CD4-positive, alpha-beta memory T cell (primary cell): ENCODE data around the gene PRDX2. TPM values are rescaled to one million over a fixed set of nuclear protein-coding genes. Genes with fewer than 3 reads are reported as not detected.

ENCODE experiments used
- CTCF ChIA-PET: fragments of 350-600 bp; sonication (Branson Sonifier 250); formaldehyde crosslinking; loops from one replicate; lab custom pipeline; 2021; ENCODE audit warnings: inconsistent platforms; ENCODE audit not compliant: partially characterized antibody; lab: Charles Lee
- POLR2A ChIA-PET: fragments of 350-600 bp; sonication (Branson Sonifier 250); formaldehyde crosslinking; loops from one replicate; lab custom pipeline; 2021; ENCODE audit not compliant: partially characterized antibody; lab: Charles Lee
- DNase-seq, 5 donors: peaks; one replicate each; pipeline versions ENCODE4 v3.0.0 to v3.0.0-alpha.2; 2020 to 2022; ENCODE audit warnings: mixed read lengths in 1 of 5
- H3K27ac ChIP-seq: one replicate; pipeline ENCODE4 v1.7.0; 2013; ENCODE audit warnings: low read depth, low read length
- H3K27me3 ChIP-seq: 2 replicates; pipeline ENCODE4 v1.7.0; 2013; ENCODE audit warnings: mild to moderate bottlenecking, low read length, moderate library complexity; ENCODE audit not compliant: insufficient read depth
- H3K36me3 ChIP-seq: 2 replicates; pipeline ENCODE4 v1.7.0; 2013; ENCODE audit warnings: mild to moderate bottlenecking, low read length, moderate library complexity; ENCODE audit not compliant: insufficient read depth
- H3K4me1 ChIP-seq: 2 replicates; pipeline ENCODE4 v1.7.0; 2013; ENCODE audit warnings: mild to moderate bottlenecking, low read length, moderate library complexity; ENCODE audit not compliant: insufficient read depth
- H3K4me3 ChIP-seq, 2 donors: one replicate each; pipeline ENCODE4 v1.7.0; 2013; ENCODE audit warnings: low read length in 2 of 2, mild to moderate bottlenecking in 1 of 2
- H3K9me3 ChIP-seq, 2 donors: one replicate each; pipeline ENCODE4 v1.7.0; 2013; ENCODE audit warnings: low read length in 2 of 2, control low read depth in 1 of 2; ENCODE audit not compliant: control insufficient read depth in 1 of 2
- H3K27ac Mint-ChIP-seq, 7 donors: one replicate each; pipeline ENCODE4 v1.8.0; 2020 to 2021; ENCODE audit warnings: mixed read lengths in 7 of 7, mild to moderate bottlenecking in 6 of 7, inconsistent platforms in 3 of 7, moderate library complexity in 3 of 7
- H3K27me3 Mint-ChIP-seq, 2 donors: one replicate each; pipeline ENCODE4 v1.8.0; 2020 to 2021; ENCODE audit warnings: mixed read lengths in 2 of 2
- H3K36me3 Mint-ChIP-seq, 2 donors: one replicate each; pipeline ENCODE4 v1.8.0; 2020 to 2021; ENCODE audit warnings: mixed read lengths in 2 of 2, inconsistent platforms in 1 of 2, mild to moderate bottlenecking in 1 of 2
- H3K4me1 Mint-ChIP-seq, 4 donors: one replicate each; pipeline ENCODE4 v1.8.0; 2020 to 2021; ENCODE audit warnings: mixed read lengths in 4 of 4, mild to moderate bottlenecking in 1 of 4
- H3K4me3 Mint-ChIP-seq, 8 donors: one replicate each; pipeline ENCODE4 v1.8.0; 2020 to 2021; ENCODE audit warnings: mixed read lengths in 8 of 8, mild to moderate bottlenecking in 7 of 8, moderate library complexity in 6 of 8, inconsistent platforms in 3 of 8
- H3K9me3 Mint-ChIP-seq, 8 donors: one replicate each; pipeline ENCODE4 v1.8.0; 2020 to 2021; ENCODE audit warnings: mixed read lengths in 8 of 8, mild to moderate bottlenecking in 5 of 8, inconsistent platforms in 3 of 8, moderate library complexity in 1 of 8
- intact Hi-C: fragments of 100-400 bp; cut with micrococcal nuclease; formaldehyde crosslinking; loops from one replicate; pipeline ENCODE4 v1.15.1; 2023
- polyA plus RNA-seq, 2 donors: library from polyadenylated mRNA; unstranded; fragments of 300-500 nt; fragmentation: Illumina TruSeq; gene quantifications; one replicate each; pipeline ENCODE4 v1.2.3, GENCODE V29; 2021
- total RNA-seq, 2 experiments: library from RNA; stranded (reverse); gene quantifications; one replicate each; pipeline ENCODE4 v1.2.3, GENCODE V29; 2021

Gene PRDX2
- total and polyA plus RNA-seq, 4 experiments from 2014 or later = 116 to 533 (median 193) TPM

GRCh38 chr19:12788682-12789097, 12.9 kb downstream of the PRDX2 start:
- peaks cover 56% of the 10 kb centered on the region for H3K4me1 ChIP-seq
- H3K4me1 Mint-ChIP-seq = peaks cover 11 to 34% (median 18%) of the 10 kb centered on the region in 4 donors
- H3K36me3 ChIP-seq = no peaks in the 10 kb centered on the region
- H3K27ac ChIP-seq = peak overlapping the region; percentile 100
- ChIA-PET CTCF (interaction anchor here (1.6 to 3.2 kb wide), 2 partner anchors 11 to 29 kb away, joined by 3 to 14 read pairs; no protein-coding TSS in a partner anchor), POLR2A (interaction anchor here (1.1 to 20.0 kb wide), 5 partner anchors 8 to 65 kb away, joined by 3 to 1162 read pairs (median 8); partner anchors contain the start of genes GET3, HOOK2, PRDX2 and THSD8)
- peaks cover 4 to 21% of the 10 kb centered on the region in 2 donors for H3K36me3 Mint-ChIP-seq
- no peaks in the 10 kb centered on the region for H3K9me3 ChIP-seq
- H3K4me3 Mint-ChIP-seq = peak overlapping the region; percentile 27 to 90 (median 81)
- H3K27ac Mint-ChIP-seq = peak overlapping the region in 6 of 7 donors; percentile 98 to 100 (median 99)
- intact Hi-C loops = no loop called here
- peak overlapping the region in 1 of 2 donors; percentile 27 for H3K4me3 ChIP-seq
- H3K27me3 ChIP-seq = no peaks in the 10 kb centered on the region
- peak in 3 of 5 donors; percentile 39 to 84 (median 46) for DNase-seq
- H3K9me3 Mint-ChIP-seq = peaks cover 0 to 21% (median 0%) of the 10 kb centered on the region in 8 donors
- no peaks in the 10 kb centered on the region for H3K27me3 Mint-ChIP-seq

- peaks cover 3 to 18% of the 10 kb centered on the region in 2 donors for H3K36me3 Mint-ChIP-seq
- H3K27ac ChIP-seq = peak overlapping the region; percentile 100
- ChIA-PET POLR2A (interaction anchor here (1.3 to 20.0 kb wide), 4 partner anchors 9 to 65 kb away, joined by 3 to 1162 read pairs (median 10); partner anchors contain the start of genes HOOK2, PRDX2, THSD8 and TNPO2), CTCF (interaction anchor here (0.6 to 3.2 kb wide), 3 partner anchors 9 to 28 kb away, joined by 3 to 14 read pairs (median 4); no protein-coding TSS in a partner anchor)
- no peaks in the 10 kb centered on the region for H3K27me3 Mint-ChIP-seq
- H3K4me1 Mint-ChIP-seq = peaks cover 14 to 31% (median 22%) of the 10 kb centered on the region in 4 donors
- peak overlapping the region in 6 of 7 donors; percentile 98 to 100 (median 99) for H3K27ac Mint-ChIP-seq
- no peak overlapping the region for H3K4me3 ChIP-seq
- H3K27me3 ChIP-seq = no peaks in the 10 kb centered on the region
- peaks cover 62% of the 10 kb centered on the region for H3K4me1 ChIP-seq
- intact Hi-C loops = no loop called here
- DNase-seq = no peak
- H3K9me3 ChIP-seq = no peaks in the 10 kb centered on the region
- peak overlapping the region in 7 of 8 donors; percentile 9 to 90 (median 50) for H3K4me3 Mint-ChIP-seq
- no peaks in the 10 kb centered on the region for H3K36me3 ChIP-seq
- H3K9me3 Mint-ChIP-seq = peaks cover 0 to 18% (median 0%) of the 10 kb centered on the region in 8 donors
Measured at GRCh38 chr19:12788042-12788681, 13.4 kb downstream of the PRDX2 start.

DNA sequence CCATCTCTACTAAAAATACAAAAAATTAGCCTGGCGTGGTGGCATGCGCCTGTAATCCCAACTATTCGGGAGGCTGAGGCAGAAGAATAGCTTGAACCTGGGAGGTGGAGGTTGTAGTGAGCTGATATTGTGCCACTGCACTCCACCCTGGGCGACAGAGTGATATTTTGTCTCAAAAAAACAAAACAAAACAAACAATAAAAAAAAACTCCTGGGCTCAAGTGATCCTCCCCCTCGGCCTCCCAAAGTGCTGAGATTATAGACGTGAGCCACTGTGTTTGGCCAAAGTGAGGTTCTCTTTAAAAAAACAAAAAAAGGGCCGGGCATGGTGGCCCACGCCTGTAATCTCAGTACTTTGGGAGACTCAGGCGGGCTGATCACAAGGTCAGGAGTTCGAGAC, 14.1 kb downstream of the PRDX2 start:
- Mint-ChIP-seq H3K27me3 (no peaks in the 10 kb centered on the region), H3K36me3 (peaks cover 0 to 13% of the 10 kb centered on the region in 2 donors), H3K9me3 (peaks cover 0 to 12% (median 0%) of the 10 kb centered on the region in 8 donors), H3K27ac (peak overlapping the region in 6 of 7 donors; percentile 46 to 100 (median 99)), H3K4me1 (peaks cover 14 to 31% (median 22%) of the 10 kb centered on the region in 4 donors), H3K4me3 (no peak overlapping the region)
- intact Hi-C loops = no loop called here
- peak overlapping the region; percentile 100 for H3K27ac ChIP-seq
- H3K36me3 ChIP-seq = no peaks in the 10 kb centered on the region
- no peak for DNase-seq
- peaks cover 68% of the 10 kb centered on the region for H3K4me1 ChIP-seq
- CTCF ChIA-PET = interaction anchor here (0.6 to 3.2 kb wide), 2 partner anchors 9 to 10 kb away, joined by 4 to 14 read pairs; no protein-coding TSS in a partner anchor
- H3K9me3 ChIP-seq = no peaks in the 10 kb centered on the region
- no peak overlapping the region for H3K4me3 ChIP-seq
- POLR2A ChIA-PET = interaction anchor here (2.3 to 20.0 kb wide), 3 partner anchors 10 to 15 kb away, joined by 8 to 1162 read pairs (median 13); partner anchors contain the start of genes HOOK2, PRDX2 and THSD8
- no peaks in the 10 kb centered on the region for H3K27me3 ChIP-seq

DNA sequence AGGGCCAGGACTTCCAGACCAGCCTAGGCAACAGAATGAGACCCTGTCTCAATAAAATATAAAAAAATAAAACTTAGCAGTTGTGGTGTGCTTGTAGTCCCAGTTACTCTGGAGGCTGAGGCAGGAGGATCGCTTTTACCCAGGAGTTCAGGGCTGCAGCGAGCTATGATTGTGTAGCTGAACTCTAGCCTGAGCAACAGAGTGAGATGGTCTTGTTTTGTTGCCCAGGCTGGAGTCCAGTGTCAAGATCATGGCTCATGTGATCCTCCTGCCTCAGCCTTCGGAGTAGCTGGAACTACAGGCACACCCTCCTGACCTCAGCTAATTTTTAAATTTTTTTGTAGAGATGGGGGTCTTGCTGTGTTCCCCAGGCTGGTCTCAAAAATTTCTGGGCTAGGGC, 14.6 kb downstream of the PRDX2 start:
- peaks cover 69% of the 10 kb centered on the region for H3K4me1 ChIP-seq
- Mint-ChIP-seq H3K36me3 (peaks cover 0 to 15% of the 10 kb centered on the region in 2 donors), H3K9me3 (peaks cover 0 to 9% (median 0%) of the 10 kb centered on the region in 8 donors), H3K4me3 (no peak overlapping the region), H3K27me3 (no peaks in the 10 kb centered on the region), H3K27ac (peak overlapping the region in 6 of 7 donors; percentile 46 to 99 (median 82)), H3K4me1 (peaks cover 17 to 35% (median 26%) of the 10 kb centered on the region in 4 donors)
- H3K27me3 ChIP-seq = no peaks in the 10 kb centered on the region
- DNase-seq = no peak
- no peaks in the 10 kb centered on the region for H3K9me3 ChIP-seq
- ChIA-PET CTCF (interaction anchor here (0.7 to 3.2 kb wide), 2 partner anchors 9 kb away, joined by 3 to 14 read pairs; no protein-coding TSS in a partner anchor), POLR2A (interaction anchor here (2.3 to 20.0 kb wide), 2 partner anchors 10 to 11 kb away, joined by 13 to 1162 read pairs; partner anchors contain the start of gene HOOK2)
- intact Hi-C loops = no loop called here
- no peaks in the 10 kb centered on the region for H3K36me3 ChIP-seq
- H3K27ac ChIP-seq = peak overlapping the region; percentile 99
- H3K4me3 ChIP-seq = no peak overlapping the region

GRCh38 chr19:12786141-12786870, 15.3 kb downstream of the PRDX2 start:
- POLR2A ChIA-PET = interaction anchor here (1.1 to 20.0 kb wide), 3 partner anchors 10 to 68 kb away, joined by 3 to 1162 read pairs (median 13); partner anchors contain the start of gene HOOK2
- Mint-ChIP-seq H3K27ac (peak overlapping the region in 6 of 7 donors; percentile 29 to 99 (median 66)), H3K27me3 (no peaks in the 10 kb centered on the region), H3K4me1 (peaks cover 22 to 41% (median 31%) of the 10 kb centered on the region in 4 donors), H3K36me3 (peaks cover 0 to 11% of the 10 kb centered on the region in 2 donors), H3K9me3 (peaks cover 0 to 3% (median 0%) of the 10 kb centered on the region in 8 donors), H3K4me3 (peak overlapping the region in 2 of 8 donors; percentile 12 to 33)
- Histone ChIP-seq H3K9me3 (no peaks in the 10 kb centered on the region), H3K36me3 (no peaks in the 10 kb centered on the region), H3K27ac (peak overlapping the region; percentile 99), H3K4me3 (no peak overlapping the region), H3K27me3 (no peaks in the 10 kb centered on the region), H3K4me1 (peaks cover 75% of the 10 kb centered on the region)
- peak in 1 of 5 donors; percentile 54 for DNase-seq
- CTCF ChIA-PET = interaction anchor here (0.7 to 3.2 kb wide), 4 partner anchors 8 to 10 kb away, joined by 3 to 14 read pairs (median 4); no protein-coding TSS in a partner anchor
- intact Hi-C loops = no loop called here

- H3K27ac ChIP-seq = peak overlapping the region; percentile 99
- intact Hi-C loops = no loop called here
- H3K9me3 ChIP-seq = no peaks in the 10 kb centered on the region
- Mint-ChIP-seq H3K9me3 (peaks cover 0 to 1% (median 0%) of the 10 kb centered on the region in 8 donors), H3K36me3 (peaks cover 0 to 5% of the 10 kb centered on the region in 2 donors), H3K4me3 (no peak overlapping the region), H3K27me3 (no peaks in the 10 kb centered on the region), H3K4me1 (peaks cover 16 to 36% (median 26%) of the 10 kb centered on the region in 4 donors), H3K27ac (no peak overlapping the region)
- ChIA-PET CTCF (interaction anchor here (1.0 to 1.1 kb wide), 2 partner anchors 9 to 11 kb away, joined by 4 read pairs; no protein-coding TSS in a partner anchor), POLR2A (interaction anchor here (1.1 to 20.0 kb wide), 2 partner anchors 9 to 67 kb away, joined by 3 to 1162 read pairs; partner anchors contain the start of gene HOOK2)
- H3K4me1 ChIP-seq = peaks cover 71% of the 10 kb centered on the region
- DNase-seq = peak in 1 of 5 donors; percentile 24
- no peak overlapping the region for H3K4me3 ChIP-seq
- H3K27me3 ChIP-seq = no peaks in the 10 kb centered on the region
- no peaks in the 10 kb centered on the region for H3K36me3 ChIP-seq
Measured at GRCh38 chr19:12785431-12786031, 16.1 kb downstream of the PRDX2 start.
